Measurements from ENCODE around the gene ENDOG.

- TF ChIP-seq CTCF (IDR thresholded peaks at IDR 0.05): no peak
- TF ChIP-seq POLR2A (IDR thresholded peaks at IDR 0.05): no peak
Measured at GRCh38 chr9:128821584-128822406, 3.5 kb downstream of the ENDOG start.
